ENCODE data around the gene FSCN2.
"Not testable (repeated sequence)": the region's sequence is repeated elsewhere in the genome, so short reads cannot be mapped to it uniquely, and the experiment has no call there.

The FSCN2 gene

GRCh38 chr17:81579298-81579697 is 51.1 kb downstream of the FSCN2 start:
- no peak for DNase-seq

- DNase-seq, result no peak
Measured at GRCh38 chr17:81579821-81580321, 51.7 kb downstream of the FSCN2 start.

GRCh38 chr17:81580481-81580880 is 52.3 kb downstream of the FSCN2 start:
- DNase-seq, result no peak

DNA sequence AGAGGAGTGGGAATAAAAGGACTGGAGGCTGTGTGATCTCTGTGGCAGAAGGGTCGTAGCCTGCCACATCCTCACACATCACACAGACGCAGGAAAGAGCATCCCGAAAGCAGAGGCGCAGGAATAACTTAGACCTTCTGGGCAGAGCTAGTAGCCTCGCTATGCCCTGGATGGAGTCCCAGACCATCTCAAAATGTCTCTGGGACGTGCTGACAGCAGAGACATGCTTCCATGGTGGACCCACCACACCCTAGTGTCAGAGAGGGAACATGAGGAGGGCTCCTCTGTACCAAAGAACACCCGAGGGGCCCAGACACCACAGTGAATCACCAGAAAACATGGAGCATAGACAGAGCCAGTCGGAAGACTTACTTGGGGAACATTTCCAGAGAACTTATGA is 53.6 kb downstream of the FSCN2 start:
- DNase-seq, result no peak

GRCh38 chr17:81582341-81582740 is 54.2 kb downstream of the FSCN2 start:
- no peak for DNase-seq

- no peak for DNase-seq
Measured at GRCh38 chr17:81582749-81583148, 54.6 kb downstream of the FSCN2 start.

GRCh38 chr17:81583589-81584342 is 55.6 kb downstream of the FSCN2 start:
- DNase-seq, result no peak

DNA sequence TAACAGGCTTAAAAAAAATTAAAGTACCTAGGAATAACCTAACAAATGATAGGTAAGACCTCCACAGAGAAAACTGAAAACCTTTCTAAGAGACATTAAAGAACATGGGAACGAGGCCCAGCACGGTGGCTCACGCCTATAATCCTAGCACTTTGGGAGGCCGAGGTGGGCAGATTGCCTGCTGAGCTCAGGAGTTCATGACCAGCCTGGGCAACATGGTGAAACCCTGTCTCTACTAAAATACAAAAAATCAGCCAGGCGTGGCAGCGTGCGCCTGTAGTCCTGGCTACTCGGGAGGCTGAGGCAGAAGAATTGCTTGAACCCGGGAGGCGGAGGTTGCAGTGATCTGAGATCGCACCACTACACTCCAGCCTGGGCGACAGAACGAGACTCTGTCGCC is 56.6 kb downstream of the FSCN2 start:
- not testable (repeated sequence) for DNase-seq

DNA sequence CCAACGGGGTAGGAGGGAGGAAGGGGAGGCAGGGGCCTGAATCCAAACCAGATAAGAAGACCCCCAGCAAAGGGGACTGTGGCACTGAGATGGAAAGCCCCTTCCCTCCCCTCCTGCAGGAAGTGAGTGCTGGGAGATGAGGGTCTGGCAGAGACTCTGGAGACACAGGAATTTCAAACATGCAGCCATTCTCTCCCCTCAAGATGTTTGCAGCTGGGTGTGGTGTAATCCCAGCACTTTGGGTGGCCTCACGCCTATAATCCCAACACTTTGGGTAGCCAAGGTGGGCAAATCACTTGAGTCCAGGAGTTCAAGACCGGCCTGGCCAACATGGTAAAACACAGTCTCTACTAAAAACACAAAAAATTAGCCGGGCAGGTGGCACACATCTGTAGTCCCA is 57.9 kb downstream of the FSCN2 start:
- DNase-seq, result no peak

Measured in left hindlimb (tissue), 1 donor.